Stimulated activated CD4-positive, alpha-beta T cell treated with anti-CD3 and anti-CD28 coated beads, Interleukin-1b, Interleukin-23, amount 100 ng/mL, for 24 hours (primary cell): Measurements from ENCODE around the gene XRCC1.
"Not testable (repeated sequence)": the region's sequence is repeated elsewhere in the genome, so short reads cannot be mapped to it uniquely, and the experiment has no call there.

Experiments
- DNase-seq, 4 experiments: peaks; one replicate each; pipeline ENCODE4 v3.0.0-alpha.2; 2020; ENCODE audit warnings: low read depth in 4 of 4, low spot score in 1 of 4

The XRCC1 gene

DNA sequence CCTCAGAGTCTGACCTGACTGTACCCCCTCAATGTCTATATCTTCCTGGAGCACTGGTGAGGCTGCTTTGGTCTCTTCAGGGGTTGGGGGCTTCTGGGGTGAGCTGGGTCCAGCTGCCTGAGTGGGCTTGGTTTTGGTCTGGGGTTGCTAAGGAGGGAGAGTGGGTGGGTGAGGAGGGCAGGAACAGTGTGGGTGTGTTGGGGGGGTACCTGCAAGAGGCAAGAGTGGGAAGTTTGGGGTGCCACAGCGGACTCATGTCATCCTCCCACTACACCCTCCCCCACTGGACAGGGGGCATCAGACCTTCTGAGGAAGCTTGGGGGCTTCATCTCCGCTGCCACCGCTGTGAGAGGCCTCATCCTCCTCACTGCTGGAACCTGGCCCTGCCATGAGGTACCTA is 28.7 kb downstream of the XRCC1 start:
- no peak for DNase-seq

DNA sequence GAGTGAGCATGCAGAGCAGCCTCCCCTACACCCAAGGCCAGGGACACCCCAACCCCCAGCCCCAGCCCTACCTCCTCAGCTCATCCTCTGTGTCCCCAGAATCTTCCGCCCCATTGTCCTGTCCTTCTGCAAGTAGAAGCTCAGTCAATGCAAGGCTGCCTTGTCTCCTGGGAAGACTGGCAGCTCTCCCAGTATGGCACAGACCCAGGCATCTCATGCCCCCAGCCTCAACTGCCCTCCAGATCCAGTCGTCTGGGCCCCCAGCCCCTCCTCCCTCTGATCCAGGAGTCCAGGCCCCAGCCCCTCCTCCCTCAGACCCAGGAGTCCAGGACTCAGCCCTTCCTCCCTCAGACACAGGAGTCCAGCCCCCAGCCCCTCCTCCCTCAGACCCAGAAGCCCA is 29.3 kb downstream of the XRCC1 start:
- no peak for DNase-seq

DNA sequence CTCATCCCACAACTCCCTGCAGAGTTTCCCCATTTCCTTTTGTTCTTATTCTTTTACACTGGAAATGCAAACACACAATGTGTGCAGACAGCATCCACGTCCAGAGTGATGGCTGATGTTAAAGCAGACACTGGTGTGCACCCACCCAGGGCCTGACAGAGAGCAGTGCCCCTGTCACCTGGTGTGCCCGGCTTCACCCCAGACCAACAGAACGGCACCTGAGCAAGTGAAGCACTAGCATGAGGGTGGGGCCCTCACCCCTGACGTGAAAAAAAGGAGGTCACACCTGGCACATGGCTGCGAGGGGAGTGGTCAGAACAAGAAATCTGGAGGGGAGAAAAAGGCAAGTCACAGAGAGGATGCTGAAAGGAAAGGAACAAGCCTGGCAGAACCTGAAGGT is 30.1 kb downstream of the XRCC1 start:
- no peak for DNase-seq

DNA sequence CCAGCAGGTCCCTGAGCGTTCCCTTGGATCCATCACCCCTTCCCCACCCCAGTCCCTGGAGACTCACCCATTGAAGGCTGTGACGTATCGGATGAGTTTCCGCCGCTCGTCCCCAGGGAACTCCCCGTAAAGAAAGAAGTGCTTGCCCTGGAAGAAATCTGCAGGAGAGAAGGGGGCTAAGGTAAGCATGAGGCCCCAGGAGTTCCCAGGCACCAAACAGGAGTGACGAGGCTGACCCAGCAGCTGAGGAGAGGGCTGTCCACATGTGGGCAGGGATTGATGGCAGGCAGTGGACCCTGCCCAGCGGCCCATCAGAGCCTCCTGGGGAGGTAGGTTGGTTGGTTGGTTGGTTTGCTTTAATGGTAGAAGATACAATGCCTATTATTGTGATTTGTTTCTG is 31.2 kb downstream of the XRCC1 start:
- no peak for DNase-seq

DNA sequence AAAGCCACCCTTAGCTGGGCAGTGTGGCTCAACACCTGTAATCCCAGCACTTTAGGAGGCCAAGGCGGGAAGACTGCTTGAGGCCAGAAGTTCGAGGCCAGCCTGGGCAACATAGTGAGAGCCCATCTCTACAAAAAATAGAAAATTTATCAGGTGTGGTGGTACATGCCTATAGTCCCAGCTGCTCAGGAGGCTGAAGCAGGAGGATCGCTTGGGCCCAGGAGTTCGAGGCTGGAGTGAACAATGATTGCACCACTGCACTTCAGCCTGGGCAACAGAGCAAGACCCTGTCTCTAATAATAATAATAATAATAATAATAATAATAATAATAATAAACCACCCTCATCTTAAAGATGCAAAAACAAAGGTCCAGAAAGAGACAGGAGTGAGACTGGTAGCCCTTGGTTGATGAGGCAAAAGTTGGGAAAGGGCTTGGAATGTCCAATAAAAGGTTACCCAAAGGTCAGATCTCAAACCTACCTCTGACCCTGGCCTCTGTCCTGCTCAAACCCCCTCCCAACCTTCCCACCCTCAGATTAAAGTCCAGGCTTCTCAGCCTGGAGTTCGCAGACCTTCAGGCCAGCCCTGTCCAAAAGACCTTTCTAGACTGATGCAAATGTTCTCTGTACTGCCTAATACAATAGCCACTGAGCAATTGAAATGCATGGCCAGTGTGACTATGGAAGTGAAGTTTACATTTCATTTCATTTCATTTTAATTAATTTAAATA is 33.2 kb downstream of the XRCC1 start:
- DNase-seq: no peak

DNA sequence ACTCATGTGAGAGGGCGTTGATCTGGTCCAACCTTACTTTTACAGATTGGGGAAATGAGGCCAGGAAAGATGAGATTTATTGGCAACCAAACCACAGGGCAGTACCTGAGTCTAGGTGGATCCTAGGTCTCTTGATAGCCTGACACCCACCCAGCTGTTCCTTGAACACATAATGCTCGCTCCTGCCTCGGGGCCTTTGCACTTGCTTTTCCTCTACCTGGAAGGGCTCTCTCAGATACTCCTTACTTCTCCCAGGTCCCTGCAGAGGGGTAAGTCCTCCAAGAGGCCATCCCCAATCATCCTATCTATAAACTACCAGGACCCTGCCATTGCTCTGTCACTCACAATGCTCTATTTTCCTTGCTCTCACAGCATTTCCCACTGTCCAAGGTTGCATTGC is 34.9 kb downstream of the XRCC1 start:
- DNase-seq: no peak

DNA sequence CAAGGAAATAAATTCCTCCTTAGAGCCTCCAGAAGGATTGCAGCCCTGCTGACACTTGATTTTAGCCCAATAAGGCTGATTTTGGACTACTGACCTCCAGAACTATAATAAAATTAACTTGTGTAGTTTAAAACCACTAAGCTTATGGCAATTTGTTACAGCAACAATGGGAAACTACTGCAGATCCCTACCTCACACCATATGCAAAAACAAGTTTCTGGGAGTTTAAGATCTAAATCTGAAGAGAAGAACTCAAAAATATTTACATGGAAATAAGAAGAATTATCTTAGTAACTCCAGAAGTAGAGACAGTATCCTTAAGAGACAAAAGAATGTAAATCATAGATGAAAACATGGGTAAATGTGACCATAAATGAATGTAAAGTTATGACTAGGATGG is 36.4 kb downstream of the XRCC1 start:
- no peak for DNase-seq

DNA sequence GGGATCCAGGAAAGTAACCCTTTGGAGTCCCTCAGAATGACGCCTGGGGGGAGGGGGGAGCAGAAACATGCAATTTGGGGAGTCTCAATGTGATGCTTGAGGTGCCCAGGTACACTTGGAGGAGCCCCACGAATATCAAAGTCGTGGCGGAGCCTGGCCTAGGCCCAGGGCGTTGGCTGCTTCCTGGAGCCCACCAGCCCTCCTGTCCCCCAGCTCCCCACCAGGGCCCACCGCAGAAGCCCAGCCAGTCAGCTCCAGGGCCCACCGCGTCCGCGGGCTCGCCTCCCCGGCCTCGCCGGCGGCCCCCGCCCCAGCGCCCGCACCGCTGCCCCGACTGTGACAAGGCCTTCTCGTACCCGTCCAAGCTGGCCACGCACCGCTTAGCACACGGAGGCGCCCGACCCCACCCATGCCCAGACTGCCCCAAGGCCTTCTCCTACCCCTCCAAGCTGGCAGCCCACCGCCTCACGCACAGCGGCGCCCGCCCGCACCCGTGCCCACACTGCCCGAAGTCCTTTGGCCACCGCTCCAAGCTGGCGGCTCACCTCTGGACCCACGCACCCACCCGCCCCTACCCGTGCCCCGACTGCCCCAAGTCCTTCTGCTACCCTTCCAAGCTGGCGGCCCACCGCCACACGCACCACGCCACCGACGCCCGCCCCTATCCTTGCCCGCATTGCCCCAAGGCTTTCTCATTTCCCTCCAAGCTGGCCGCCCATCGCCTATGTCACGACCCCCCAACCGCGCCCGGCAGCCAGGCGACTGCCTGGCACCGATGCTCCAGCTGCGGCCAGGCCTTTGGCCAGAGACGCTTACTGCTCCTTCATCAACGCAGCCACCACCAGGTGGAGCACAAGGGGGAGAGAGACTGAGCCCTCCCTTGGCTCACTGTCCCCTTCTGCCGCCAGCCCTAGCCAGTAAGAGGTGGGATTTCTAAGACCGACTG is 40.2 kb downstream of the XRCC1 start:
- DNase-seq: no peak

DNA sequence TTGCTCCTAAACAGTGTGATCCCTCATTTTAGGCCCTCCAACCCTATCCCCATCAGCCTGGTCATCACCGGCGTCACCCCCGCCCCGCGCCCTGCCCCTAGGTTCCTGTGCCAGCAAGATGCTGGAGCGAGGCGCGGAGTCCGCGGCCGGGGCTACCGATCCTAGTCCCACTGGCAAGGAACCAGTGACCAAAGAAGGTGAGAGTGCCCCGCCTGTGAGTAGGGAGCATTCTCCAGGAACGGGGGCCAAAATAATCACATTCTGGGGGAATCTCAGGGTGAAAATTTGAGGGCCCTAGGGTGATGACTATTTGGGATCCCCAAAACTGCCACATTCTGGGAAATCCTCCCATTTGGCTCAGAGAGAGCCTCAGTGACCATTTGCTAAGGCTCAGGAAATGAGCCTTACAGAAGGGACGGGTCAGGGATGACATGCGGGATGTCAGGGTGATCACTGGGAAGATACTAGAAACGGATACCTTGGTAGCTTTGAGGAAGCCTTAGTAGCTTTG is 41.0 kb downstream of the XRCC1 start:
- DNase-seq: no peak

DNA sequence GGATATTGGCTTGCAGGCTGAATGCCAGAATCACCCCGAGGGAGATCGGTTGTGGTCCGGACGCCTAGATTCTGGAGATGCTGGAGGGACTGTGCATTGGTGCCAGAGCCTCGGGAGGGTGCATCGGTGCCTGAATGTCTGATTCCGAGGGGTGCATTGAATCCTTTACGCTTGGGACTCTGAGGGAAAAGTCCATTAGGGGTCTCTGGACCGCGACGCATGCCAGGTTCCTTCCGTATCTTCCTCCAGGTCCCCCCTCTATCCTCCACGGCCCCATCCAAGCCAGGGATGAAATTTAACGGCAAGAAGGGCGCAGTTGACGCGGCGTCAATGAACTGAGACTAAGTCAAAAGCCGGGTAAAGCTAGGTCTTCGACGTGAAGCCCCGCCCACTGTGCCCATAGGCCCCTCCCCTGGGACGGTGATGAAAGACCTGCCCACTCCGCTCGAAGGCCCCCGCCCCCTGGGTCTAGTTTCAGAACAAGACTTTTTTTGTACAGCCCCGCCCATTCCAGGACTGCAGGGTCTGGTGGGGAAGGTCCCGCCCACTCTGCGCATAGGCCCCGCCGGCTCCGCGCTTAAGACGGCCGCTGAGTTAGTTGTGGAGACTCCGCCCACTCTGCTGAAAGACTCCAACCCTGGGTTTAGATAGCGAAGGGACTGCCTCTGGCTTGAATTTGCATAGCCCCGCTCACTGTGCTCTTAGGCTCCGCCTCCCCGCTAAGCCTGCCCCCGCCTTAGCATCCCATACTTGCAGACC is 41.6 kb downstream of the XRCC1 start:
- DNase-seq: peak; percentile 79 to 96 (median 86)

DNA sequence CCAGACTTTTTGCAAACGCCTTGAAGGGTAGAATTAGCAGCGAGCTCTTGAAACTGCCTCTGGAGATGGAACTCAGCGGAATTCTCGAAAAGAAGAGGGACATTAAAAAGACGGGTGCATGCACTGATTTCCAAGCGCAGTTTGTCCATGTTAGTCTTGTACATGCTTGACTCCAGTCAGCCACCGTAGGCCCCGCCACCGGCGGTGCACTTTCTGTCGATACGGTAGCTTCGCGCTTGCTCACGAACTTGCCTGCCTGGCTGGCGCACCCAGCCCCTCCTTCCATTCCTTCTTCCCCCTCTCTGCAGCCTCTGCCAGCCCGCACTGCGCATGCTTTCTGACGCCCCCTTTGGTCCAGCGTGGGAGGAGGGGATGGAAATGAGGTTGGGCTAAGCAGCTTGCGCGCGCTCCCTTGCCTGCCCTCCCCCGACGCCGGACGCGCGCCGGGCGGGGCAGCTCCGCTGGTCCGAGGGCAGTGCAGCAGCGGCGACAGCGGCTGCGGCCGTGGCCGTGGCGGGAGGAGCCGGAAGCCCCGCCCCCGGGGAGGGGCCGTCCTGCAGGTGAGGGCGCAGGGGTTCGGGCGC is 42.3 kb downstream of the XRCC1 start, which contains the start of gene ZNF575:
TSS of gene ZNF575 (plus strand) at position 227 of the 584 bp plus-strand sequence. CDS start 1,235 bp downstream, outside the sequence.
- DNase-seq: peak; percentile 58 to 81 (median 70)

DNA sequence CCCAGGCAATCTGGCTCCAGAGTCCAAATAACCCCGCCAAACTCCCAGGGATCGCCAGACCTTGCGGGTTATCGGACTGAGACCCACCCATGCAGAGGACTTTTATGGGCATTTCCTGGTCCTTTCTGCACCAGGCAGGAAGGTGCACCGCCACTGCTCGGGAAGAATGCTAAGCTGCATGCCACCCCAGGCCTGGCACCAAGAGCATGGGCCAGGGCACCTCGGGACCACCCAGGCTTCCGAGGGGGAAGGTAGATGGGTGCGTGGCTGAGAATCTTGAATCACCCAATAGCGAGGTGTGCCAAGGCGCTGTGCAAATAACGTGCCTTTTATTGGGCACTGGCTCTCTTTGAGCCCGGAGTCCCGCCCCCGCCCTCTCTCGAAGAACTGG is 42.8 kb downstream of the XRCC1 start:
- no peak for DNase-seq

DNA sequence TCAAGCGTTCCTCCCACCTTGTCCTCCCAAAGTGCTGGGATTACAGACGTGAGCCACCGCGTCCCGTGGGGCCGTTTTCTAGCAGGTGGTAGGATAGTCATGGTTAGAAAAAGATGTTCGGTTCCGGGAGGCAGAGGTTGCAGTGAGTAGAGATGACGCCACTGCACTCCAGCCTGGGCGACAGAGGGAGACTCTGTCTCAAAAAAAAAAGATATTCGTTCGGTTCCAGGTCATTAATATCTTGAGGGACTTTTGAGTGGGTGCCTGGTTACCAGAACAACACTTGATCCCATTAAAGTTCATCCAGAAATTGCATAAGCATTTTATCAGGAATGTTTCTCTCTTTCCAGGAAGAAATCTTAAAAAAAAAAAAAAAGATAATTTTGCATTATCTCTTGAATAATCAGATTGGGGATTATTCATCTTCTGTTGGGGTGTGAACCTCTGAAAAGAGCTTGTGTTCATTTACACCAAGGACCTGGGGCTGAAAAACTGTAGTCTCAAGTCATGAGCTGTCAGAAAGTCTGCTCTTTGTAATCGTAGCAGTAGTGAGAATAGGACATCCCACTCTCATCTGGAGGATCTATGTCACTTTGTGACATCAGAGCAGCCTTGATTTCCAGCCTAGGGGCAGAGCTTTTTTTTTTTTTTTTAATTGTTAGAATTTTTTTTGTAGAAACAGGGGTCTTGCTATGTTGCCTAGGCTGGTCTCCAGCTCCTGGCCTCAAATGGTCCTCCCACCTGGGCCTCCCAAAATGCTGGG is 47.3 kb downstream of the XRCC1 start:
- DNase-seq: no peak

DNA sequence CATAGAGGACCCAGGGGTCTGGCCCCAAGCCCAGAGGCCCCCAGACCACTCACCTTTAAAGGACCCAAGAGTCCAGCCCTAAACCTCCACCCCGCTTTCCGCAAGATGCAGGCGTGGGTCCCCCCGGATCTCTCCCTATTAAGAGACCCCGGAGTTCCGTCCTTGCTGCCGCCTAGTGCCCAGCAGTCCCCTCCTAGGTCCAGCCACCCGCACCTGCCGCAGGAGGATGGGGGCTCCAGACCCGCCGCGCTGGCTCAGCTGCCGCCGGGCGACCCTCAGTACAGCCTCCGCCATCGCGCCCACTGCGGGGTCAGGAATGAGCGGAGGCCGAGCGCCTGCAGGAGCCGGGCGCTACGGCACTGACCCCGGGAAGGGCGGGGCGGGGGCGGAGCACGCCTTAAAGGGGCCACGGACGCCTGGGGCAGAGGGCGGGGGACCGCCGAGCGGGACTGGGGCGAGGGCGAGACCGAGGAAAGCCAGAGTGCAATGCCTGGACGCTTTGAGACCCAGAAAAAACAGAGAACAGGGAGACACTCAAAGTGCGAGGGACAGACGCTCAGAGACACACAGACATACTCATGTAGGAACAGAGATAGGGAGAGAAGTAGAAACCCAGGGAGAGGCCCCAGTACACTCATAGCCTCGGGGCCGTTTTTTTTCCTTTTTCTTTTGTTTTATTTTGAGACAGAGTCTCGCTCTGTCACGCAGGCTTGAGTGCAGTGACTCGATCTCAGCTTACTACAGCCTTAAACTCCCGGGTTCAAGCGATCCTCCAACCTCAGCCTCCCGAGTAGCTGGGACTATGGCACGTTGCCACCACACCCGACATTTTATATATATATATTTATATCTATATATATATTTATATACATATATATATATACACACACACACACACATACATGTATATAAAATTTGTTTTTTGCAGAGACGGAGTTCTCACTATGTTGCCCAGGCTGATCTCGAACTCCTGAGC is 48.2 kb downstream of the XRCC1 start, which contains the start of gene ETHE1:
TSS of gene ETHE1 (minus strand) at position 318 of the 976 bp plus-strand sequence. CDS start at position 294, 24 bp downstream.
- peak in 2 of 4 experiments; percentile 70 to 78 for DNase-seq

DNA sequence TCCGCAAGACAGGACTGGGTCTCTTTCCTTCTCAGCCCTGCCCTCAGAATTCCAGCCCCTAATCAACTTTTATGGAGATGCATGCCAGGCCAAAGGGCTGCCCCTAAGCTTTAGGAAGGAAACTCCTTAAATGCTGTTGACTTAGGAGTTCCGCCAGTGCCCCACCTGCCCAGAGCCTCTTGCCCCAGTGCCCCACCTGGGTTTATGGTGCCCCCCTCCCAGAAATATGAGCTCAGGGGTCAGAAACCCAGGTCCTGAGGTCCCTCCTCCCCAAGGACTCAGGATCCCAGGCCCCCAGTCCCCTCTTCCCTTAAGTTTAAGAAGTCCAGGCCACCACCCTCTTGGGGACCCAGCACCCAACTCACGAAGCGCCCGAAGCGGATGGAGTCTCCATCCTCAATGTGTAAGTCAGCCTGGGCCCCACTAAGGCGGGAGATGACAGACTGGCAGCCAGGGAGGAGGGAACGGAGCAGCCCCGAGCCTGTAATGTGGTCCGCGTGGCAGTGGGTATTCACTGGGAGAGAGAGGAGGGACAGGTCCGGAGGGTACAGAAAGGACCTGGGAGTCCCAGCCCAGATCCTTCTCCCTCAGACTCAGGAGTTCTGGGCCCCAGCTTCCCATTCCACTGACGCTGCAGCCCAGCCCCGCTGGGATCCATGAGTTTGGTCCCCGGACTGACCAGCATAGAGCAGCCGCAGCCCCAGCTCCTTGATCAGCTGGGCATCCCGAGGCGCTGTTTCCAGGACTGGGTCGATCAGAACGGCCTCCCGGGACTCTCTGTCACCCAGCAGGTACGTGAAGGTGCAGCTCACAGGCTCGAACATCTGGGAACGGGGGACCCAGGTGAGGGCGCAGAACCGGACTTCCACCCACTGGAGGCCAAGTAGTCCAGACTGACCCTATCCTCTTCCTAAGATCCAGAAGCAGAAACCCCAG is 49.2 kb downstream of the XRCC1 start:
- no peak for DNase-seq

DNA sequence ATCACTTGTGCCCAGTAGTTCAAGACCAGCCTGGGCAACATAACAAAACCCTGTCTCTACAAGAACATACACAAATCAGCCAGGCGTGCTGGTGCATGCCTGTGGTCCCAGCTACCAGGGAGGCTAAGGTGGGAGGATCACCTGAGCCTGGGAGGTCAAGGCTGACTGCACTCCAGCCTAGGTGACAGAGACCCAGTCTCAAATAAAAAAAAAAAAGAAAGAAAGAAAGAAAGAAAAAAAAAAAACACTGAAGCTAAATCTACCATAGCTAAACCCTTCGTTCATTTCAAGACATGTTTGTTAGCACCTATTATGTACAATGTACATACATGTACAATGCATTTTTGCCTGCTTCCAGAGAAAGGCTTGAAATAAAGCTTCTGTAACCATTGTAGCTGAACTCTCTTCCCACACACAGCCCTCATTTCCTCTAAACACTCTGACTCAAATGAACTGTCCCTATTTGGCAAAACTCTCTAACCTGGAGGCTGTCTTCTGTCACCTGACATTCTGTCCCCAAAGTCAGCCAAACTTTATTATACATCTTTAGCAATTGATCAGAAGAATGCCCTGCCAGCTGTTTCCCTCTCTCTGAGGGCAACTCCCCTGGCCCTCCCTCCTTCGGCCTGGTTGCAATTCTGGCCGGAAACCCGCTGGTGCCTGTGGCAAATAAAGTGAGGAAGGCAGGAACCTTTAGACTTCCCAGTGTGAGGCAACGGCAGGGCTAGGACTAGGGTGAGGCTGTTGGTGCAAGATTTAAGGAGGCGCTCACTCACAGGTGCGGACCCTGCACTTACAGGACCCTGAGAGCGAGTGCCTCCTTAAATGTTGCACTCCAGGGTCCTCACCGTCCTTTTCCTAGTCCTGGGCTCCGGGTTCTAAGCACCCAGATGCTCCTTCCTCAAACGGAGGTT is 50.1 kb downstream of the XRCC1 start:
- no peak for DNase-seq

DNA sequence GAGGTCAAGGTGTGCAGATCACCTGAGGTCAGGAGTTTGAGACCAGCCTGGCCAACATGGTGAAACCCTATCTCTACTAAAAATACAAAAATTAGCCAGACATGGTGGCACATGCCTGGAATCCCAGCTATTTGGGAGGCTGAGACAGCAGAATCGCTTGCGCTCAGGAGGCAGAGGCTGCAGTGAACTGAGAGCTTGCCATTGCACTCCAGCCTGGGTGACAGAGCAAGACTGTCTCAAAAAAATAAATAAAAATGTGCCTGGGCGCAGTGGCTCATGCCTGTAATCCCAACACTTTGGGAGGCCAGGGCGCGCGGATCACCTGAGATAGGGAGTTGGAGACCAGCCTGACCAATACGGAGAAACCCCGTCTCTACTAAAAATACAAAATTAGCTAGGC is 51.6 kb downstream of the XRCC1 start:
- DNase-seq: not testable (repeated sequence)
